Spleen (tissue), 7 donors: ENCODE data around the gene ARHGDIB.
A peak's percentile ranks its signal among the peaks of the same experiment; 100 is the strongest.

Experiments
- CTCF ChIP-seq, 11 experiments: fragments of 200-600 bp in 7 of 11; fragments of 450-650 bp in 4 of 11; sonication (generic) in 4 of 11; IDR thresholded peaks in 8 of 11; conservative IDR thresholded peaks in 3 of 11; 1 replicate in 7 of 11; 2 replicates in 4 of 11; pipeline versions ENCODE4 v1.4.0 to v1.8.0; 2016 to 2021; ENCODE audit warnings: antibody characterized with exemption in 11 of 11, inconsistent platforms in 4 of 11, mild to moderate bottlenecking in 1 of 11
- POLR2A ChIP-seq, 3 donors: fragments of 450-650 bp; IDR thresholded peaks; one replicate each; pipeline ENCODE4 v1.5.1; 2017; ENCODE audit warnings: antibody characterized with exemption in 3 of 3, mild to moderate bottlenecking in 1 of 3
- POLR2AphosphoS5 ChIP-seq, 3 donors: sonication (generic); formaldehyde crosslinking; IDR thresholded peaks; one replicate each; pipeline ENCODE4 v1.5.1; 2017; ENCODE audit warnings: antibody characterized with exemption in 3 of 3
- donor health status: DM: no; HTN: no; CAD: no; lungs with moderate emphysema.
- donor health status: DM: no; HTN: no; CAD: no.
- donor health status: DM: no; HTN: no; CAD: no.

- TF ChIP-seq POLR2A (IDR thresholded peaks at IDR 0.05) (no peak), POLR2AphosphoS5 (IDR thresholded peaks at IDR 0.05) (peak in 1 of 3 donors; percentile 55), CTCF (IDR thresholded peaks at IDR 0.05 in 8 of 11, conservative IDR thresholded peaks at IDR 0.05 in 3 of 11) (no peak)
Measured at GRCh38 chr12:14954269-14954668, 7.1 kb downstream of the ARHGDIB start.
